ENCODE data around the gene FHIP1A.
"Not testable (repeated sequence)": the region's sequence is repeated elsewhere in the genome, so short reads cannot be mapped to it uniquely, and the experiment has no call there.

FHIP1A gene

DNA sequence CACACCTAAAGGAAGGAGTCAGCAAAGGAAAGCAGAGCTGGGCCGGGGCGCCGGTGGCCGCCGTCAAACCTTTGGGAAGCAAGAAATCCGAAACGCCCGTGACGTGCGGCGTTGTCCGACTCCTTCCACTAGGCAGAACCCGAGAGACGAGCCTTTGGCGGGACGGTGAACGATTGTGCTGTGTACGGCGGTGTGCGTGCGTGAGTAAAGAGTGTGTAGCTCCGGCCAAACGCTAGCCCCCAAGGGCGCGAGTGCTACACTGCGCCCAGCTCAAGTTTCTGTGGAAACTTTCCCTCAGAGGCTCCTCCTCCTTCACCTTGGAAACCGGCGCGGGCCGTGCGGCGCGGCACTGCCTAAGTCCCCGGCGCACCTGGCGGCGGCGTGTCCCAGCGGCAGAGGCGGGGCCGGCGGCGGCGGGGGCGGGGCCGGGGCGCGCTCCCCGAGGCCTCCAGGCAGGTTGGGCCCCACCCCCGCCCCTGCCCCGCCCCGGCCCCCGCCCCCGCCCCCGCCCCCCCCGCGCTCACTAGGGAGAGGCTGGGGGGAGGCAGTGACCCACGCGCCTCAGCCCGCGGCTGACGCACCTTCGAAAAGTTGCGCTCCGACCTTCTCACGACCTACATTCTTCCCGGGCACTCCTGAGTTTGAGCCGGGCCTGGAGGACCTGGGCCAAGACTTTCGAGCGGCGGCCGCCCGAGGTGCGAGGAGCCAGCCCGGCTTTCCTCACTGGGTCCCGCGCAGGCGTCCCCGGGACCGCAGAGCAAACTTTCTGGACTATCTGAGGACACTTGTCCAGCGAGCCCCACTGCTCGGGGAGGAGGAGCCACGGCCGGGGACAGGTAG, at the start of gene FHIP1A:
Gene FHIP1A, plus strand, starts transcription at position 547 of the 840 bp plus-strand sequence. CDS start 157,084 bp downstream, outside the sequence.
- peak; percentile 88 for DNase-seq (ENCODE audit: low read depth, low spot score)

DNA sequence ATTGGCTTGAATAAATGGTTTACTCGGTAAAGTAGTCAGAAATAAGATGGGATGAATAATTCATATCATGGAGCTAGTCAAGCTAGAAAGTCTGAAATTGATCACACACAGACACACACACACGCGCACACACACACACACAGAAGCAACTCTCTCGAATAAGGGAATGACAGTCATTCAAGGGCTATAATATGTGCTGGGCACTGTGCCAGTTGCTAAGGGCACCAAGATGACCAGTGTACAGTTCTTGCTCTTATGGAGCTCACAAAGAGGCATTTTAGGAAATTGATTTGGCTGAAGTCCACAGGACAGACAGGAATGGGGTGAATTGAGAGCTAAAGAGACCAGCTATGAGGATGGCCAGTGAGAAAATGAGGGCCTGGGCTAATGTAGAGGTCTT, 49.4 kb upstream of the FHIP1A start:
- no peak for DNase-seq (ENCODE audit: low read depth, low spot score)

- no peak for DNase-seq (ENCODE audit: low read depth, low spot score)
These were observed 47.9 kb upstream of the FHIP1A start for GRCh38 chr4:151361126-151361525.

DNA sequence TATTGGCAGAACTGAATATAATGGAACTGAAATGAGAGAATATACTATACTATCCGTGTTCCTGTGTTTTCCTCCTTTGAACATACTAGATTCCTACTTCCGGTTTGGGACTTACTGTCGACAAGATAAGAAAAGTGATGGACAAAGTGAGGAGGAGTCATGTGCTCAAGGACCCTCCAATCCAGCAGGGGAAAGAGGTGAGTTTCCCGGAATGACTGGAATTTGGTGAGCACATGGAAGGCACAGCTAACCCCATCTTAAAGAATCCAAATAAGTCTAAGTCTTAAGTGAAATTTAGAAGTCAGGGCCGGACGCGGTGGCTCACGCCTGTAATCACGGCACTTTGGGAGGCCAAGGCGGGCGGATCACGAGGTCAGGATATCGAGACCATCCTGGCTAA, 47.0 kb upstream of the FHIP1A start:
- peak; percentile 9 for DNase-seq (ENCODE audit: low read depth, low spot score)

DNA sequence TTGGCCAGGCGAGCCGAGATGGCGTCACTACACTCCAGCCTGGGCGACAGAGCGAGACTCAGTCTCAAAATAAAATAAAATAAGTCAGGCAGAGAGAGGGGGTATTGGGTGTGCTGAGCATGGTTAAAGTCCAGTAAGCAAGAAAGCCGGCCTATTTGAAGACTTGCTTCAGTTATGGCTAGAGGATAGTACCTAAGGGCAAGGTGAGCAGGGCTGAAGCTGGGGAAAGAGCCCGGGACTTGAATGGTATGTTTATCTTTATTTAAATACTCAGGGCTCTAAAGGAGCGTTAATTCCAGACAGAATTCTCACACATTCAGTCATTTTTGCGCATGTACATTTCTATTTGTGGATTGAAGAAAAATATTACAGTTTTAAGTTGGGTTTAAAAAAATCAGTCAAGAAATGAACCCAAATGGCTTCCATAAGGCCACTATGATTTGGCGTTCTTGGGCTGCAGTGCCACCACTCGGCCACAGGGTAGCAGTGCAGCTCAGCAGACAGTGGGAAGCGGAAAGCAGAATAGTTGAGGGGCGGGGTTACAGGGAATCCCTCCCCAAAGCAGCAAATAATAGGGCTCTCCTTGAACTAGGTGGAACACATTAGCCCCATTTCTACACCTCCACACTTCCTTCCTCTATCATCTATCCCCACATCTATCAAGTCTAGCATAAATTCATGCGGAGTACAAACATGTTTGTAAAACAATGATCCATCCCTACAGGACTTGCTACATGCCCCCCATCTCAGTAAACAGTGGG, 46.4 kb upstream of the FHIP1A start:
- peak; percentile 87 for DNase-seq (ENCODE audit: low read depth, low spot score)

DNA sequence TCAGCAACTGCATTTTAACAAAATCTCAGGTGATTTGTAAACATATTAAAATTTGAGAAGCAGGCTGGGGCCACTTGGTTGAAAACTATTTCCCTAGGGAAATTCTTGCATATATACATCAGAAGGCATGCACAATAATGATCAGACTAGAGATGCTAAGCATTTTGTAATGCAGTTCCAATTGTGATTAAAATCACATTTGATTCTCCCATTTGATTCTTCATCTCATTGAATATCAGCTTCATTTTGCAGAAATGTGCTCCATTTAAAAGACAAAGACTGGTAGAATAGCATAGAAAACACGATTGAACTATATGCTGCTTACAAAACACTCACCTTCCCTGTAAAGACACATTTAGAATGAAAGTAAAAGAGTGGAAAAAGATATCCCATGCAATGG, 32.4 kb upstream of the FHIP1A start:
- DNase-seq (ENCODE audit: low read depth, low spot score), result no peak

- DNase-seq (ENCODE audit: low read depth, low spot score), result no peak
These were observed 19.7 kb upstream of the FHIP1A start for GRCh38 chr4:151389311-151389710.

DNA sequence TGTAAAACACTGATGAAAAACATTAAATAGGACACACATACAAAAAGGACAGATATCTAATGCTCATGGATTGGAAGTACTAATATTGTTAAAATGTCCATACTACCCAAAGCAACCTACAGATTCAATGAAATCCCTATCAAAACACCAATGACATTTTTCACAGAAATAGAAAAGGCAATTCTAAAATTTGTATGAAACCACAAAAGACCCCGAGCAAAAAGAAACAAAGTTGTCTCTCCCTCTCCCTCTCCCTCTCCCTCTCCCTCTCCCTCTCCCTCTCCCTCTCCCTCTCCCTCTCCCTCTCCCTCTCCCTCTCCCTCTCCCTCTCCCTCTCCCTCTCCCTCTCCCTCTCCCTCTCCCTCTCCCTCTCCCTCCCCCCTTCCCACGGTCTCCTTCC, 19.2 kb upstream of the FHIP1A start:
- DNase-seq (ENCODE audit: low read depth, low spot score), result not testable (repeated sequence)

- no peak for DNase-seq (ENCODE audit: low read depth, low spot score)
These were observed 13.1 kb upstream of the FHIP1A start for GRCh38 chr4:151395873-151396272.

- DNase-seq (ENCODE audit: low read depth, low spot score), result no peak
These were observed 8.6 kb upstream of the FHIP1A start for GRCh38 chr4:151400343-151400742.

- DNase-seq (ENCODE audit: low read depth, low spot score), result no peak
These were observed 7.2 kb upstream of the FHIP1A start for GRCh38 chr4:151401739-151402138.

DNA sequence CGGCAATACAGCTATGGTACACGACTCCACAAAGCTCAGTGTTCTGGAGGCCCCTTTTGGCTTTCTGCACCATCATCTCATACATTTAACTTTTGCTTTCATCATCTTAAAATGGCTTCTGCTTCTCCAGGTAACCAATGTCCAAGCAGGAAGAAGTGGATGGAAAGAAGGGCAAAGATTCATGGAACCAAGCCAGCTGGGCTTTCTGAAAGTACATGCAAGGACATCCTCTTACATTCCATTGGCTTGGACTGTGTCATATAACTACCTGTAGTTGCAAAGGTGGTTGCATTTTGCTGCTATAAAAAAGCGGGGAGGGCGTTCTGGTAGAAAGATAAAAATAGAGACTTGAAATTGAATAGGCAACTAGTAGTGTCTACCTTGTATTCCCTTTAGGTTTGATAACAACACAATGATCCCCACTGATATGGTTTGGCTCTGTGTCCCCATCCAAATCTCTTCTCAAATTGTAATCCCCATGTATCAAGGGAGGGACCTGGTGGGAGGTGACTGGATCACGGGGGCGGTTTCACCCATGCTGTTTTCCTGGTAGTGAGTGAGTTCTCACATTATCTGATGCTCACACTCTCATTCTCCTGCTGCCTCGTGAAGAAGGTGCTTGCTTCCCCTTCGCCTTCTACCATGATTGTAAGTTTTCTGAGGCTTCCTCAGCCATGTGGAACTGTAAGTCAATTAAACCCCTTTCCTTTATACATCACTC, 6.7 kb upstream of the FHIP1A start:
- DNase-seq (ENCODE audit: low read depth, low spot score), result no peak

DNA sequence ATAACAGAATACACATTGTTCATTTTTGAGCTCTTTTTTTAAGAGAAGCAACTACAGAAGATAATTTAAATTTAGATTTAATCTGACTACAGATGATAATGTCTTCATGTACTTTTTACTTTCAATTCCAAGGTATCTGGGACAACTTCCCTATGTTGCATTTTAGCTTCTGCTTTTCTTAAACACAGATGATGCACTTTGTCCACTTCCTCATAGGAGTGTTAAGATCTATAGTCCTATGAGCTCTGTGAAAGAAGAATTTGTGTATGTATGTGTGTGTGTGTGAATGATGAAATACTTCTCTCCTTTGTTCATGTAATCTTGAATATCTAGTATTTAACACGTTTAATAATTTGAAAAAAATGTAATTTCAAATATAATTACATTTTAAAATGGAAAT, 5.3 kb upstream of the FHIP1A start:
- DNase-seq (ENCODE audit: low read depth, low spot score), result no peak

DNA sequence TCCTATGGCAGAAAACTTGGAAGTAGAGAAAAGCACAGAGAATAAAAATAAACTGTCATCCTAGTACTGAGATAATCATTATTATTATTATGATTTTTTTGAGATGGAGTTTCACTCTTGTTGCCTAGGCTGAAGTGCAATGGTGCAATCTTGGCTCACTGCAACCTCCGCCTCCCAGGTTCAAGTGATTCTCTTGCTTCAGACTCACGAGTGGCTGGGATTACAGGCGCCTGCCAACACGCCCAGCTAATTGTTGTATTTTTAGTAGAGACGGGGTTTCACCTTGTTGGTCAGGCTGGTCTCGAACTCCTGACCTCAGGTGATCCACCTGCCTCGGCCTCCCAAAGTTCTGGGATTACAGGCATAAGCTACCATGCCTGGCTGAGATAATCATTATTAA, 4.2 kb upstream of the FHIP1A start:
- not testable (repeated sequence) for DNase-seq (ENCODE audit: low read depth, low spot score)

GRCh38 chr4:151407018-151407417, 2.0 kb upstream of the FHIP1A start:
- no peak for DNase-seq (ENCODE audit: low read depth, low spot score)

DNA sequence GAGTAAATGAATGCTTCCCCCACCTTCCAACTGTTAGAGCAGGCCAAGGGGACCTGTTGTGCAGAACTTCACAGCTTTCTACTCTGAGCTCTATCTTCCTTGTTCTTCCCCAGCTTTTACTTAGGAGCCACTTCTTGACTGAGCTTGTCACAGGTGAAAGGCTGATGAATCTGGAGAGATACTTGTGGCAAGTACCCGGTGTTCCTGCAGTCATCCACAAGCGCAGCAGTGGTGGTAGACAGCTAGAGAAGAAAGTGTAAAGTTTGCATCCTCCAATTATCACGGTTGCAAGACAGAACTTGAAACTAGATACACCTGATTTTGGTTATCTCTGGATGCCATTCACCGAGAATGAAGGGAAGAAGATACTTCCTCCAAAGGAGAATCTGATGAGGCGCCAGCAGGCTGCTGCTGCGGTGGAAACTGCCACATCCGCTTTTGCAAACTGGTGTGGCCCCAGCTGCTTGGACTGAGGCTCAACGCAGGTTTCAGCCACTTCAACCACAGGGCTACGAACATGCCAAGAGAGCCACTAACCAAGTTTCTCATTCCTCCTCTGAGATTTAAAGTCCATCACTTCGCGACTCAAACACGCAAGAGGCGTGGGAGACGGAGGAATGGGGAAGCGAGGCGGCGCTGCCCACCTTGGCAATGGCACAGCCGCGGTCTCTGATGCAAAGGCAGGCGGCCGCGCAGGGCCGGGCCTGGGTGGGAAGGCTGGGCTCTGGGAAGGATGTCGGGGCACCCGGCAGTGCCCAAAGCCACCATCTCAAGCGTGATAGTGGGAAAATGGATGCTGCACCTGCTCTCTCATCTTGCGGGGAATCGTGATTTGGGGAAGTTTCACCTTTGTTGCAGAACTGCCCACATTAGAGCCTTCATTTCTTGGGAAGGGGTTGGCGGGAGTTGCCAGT, 1.3 kb upstream of the FHIP1A start:
- peak; percentile 22 for DNase-seq (ENCODE audit: low read depth, low spot score)

- no peak for DNase-seq (ENCODE audit: low read depth, low spot score)
These were observed 671 bp upstream of the FHIP1A start for GRCh38 chr4:151408380-151408629.

GRCh38 chr4:151409470-151410313, 716 bp downstream of the FHIP1A start:
- peak; percentile 76 for DNase-seq (ENCODE audit: low read depth, low spot score)

DNA sequence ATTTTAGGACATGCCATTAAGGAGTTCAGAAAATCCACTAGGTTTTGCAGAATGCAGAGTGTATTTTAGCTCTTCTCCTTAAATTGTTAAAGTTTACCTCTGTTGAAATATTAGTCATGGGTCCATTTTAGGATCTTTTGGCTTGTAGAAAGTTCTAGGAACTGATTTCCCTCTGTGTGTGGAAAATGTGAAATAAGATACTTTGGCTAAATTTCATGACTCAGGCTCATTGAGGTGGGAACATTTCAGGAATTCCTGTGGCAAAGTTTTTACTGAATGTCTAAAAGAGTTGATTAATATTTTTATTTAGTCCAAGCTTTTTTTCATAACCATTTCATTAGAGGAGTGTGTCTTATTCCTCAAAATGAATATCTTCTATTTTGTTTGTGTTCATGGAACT, 7.0 kb downstream of the FHIP1A start:
- no peak for DNase-seq (ENCODE audit: low read depth, low spot score)

GRCh38 chr4:151417164-151417571, 8.2 kb downstream of the FHIP1A start:
- no peak for DNase-seq (ENCODE audit: low read depth, low spot score)
